HG03108 (cell line): ENCODE results near the gene UBE3B.

Experiments
- ATAC-seq: cut with Tn5 transposase; IDR thresholded peaks from one replicate; pipeline ENCODE4 v1.9.1; 2021; ENCODE audit warnings: moderate library complexity; ENCODE audit not compliant: unreplicated experiment

UBE3B gene

DNA sequence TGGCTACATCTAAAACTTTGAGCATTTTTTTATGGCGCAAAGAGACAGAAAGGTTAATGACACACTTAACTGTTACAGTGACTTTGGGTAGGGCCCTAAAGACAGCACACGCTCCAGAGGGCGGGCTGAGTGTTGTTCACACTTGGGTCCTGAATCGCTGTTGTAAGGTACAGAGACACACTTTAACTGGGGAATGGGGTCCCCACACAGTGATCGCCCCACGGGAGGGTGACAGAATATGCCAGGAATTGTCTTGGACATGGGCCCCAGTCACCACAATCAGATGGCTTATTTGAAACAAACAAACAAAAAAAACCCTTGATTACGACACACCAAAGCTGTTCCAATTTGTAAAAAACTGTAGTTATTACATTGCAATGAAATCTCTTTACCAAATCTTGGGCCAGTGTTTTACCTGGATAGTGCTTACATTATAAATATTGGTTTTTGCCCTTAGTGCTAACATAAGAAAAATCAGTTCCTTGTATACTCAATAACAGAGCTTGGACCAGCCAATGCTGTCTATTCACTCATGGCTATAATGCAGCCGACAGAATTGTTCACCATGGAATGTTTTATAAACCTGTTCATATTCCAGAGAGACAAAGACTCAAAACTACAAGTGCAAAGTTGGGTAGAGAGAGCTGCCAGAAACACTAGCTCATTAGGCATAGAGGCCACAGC is 28.6 kb upstream of the UBE3B start:
- ATAC-seq: no peak

DNA sequence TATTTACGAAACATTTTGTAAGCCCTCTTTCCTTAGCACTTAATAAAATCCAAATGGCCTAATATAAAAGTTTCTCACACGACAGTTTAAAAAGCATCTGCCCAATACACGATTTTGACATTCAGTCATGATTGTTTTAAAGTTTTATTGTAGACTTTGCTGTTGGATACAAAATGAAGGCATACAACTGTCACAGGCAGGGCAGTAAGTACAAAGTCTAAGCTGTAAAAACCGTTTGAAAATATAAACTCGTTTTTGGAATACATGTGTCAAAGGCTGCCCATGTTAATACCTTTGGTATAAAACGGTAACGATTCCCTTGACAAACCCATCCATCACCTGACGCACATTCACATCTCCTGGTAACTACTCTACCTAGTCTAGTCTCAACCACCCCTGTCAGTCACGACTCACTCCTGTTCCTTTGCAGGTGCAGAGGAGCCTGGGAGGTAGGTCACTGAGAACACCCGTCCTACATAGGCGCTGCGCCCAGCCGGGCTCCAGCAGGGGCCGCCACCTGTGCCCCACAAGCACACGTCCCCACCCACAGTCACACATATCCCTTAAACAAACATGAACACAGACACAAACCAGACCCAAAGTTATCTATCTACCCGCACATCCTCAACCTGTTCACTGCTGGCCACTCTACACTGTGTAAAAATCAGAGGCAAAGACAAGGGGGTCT is 27.4 kb upstream of the UBE3B start:
- no peak for ATAC-seq

DNA sequence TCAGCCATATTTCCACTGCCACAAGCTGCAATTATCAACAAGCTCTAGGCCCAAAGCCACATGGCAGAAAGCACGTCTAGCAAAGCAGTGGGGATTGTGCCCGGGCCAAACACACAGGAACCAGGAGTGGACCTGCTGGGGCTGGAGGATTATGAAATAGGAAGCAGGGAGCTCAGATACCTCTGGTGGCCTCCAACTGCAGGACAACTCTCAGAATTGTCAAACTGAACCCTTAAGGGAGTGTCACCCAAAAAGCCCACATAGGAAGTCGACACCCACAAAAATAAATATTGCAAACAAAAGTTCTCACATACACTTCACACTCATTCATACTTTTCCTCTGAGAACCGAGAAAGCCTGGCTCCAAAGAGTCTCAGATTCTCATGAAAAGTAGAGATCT is 26.5 kb upstream of the UBE3B start:
- no peak for ATAC-seq

DNA sequence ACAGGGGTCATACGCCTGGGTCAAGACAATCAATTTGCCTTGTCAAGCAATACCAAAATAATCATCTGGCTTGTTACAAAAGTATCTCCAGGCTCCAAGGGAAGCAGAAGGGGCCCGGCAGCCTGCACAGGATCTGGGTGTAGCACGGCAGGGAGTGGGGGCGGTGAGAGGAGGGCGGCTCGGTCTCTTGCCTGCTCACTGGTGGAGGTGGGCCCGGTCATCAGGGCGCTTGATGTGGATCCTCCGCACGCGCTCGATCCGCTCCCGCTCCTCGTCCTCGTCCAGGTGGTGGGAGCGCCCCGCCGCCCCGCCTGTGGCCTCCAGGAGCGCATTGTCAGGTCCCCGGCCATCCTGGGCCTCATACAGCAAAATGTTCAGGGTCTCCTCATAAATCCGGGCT is 26.0 kb upstream of the UBE3B start:
- ATAC-seq: no peak

DNA sequence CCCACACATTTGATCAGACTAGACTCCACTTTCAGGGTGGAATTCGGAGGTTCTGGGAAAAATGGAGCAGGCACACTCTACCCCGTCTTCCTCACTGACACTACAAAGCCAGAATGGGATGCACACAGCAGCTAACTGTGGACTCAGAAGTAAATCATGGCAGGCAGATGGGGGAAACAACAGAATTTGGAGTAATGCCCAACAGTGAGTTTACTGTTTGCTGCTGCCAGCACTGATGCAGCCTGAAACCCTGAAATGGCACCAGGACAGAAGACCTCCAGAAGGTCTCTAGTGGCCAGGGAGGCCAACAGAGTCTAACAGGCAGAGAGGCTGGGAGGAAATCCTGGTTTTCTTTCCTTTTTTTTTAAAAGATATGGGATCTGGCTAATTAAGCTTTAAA is 24.9 kb upstream of the UBE3B start:
- ATAC-seq: no peak

DNA sequence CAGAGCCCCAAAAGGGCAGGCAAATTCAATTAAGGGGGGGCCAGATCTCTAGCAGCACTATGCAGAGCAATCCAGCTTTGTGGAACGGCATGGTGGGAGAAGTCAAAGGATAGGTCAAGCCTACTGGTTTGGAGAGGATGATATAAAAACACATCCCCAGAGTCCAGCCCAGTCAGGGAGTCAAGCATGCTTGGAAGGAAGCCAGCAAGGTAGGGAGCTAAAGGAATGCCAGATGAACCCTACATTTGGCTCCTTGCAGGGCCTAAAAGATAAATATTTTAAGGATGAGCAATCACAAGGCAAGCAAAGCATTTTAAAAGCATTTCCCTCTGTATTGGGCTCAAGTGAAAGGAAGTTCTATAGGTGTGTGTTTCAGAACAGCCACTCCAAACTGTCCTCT is 21.7 kb upstream of the UBE3B start:
- ATAC-seq: no peak

DNA sequence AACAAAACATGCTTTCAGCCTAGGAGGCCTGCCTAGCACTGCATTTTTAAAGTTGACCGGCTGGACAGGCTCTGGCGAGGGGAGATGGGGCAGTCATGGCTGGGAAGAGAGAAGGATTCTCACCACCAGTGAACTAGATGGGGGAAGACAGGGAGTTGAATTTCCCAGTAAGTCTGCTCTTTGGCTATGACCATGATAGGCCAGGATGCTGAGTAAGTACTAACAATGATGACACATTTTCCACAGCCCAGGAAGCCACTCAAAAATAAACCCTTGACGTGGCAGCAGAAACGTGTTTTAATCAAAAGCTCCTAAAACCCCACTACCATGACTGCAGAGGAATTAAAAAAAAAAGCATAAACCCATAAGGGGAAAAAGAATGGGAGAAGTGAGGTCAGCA is 19.3 kb upstream of the UBE3B start:
- ATAC-seq: no peak

DNA sequence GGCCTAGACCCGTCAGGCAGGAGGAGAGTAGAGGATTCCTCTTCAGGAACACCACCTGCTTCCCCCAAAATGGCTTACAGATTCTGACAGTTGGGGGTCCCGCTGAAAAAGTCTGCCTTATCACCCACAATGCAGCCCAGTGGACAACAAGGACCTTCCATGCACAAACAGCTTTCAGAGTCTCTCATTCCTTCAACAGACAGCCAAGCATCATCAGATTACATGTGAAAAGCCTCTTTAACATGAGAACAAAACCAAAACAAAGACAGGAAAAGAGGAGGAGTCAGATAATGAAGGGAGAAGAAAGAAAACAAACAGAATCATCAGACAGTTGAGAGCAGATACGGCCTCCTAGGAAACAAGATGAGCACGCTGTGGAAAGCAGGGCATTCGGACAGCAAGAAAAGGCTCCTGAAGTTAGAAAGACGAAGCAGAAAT is 18.6 kb upstream of the UBE3B start:
- ATAC-seq: no peak

DNA sequence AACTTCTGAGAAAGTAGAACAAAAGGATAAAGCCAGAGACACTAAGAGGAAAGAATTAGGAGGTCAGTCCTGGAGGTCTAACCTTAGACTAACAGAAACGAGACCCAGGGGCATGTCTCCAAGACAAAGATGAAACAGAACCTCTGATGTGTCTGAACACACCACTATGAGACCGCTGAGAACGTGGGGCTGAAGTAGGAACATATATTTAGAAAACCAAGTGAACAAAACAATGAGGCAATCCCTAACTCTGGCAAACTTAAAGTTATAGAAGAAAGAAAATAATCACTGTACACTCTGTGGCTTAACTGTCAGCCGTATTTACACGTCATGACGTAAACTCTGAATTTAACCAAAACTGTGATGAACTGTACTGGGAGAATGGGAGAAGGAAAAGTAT is 18.2 kb upstream of the UBE3B start:
- ATAC-seq: no peak

DNA sequence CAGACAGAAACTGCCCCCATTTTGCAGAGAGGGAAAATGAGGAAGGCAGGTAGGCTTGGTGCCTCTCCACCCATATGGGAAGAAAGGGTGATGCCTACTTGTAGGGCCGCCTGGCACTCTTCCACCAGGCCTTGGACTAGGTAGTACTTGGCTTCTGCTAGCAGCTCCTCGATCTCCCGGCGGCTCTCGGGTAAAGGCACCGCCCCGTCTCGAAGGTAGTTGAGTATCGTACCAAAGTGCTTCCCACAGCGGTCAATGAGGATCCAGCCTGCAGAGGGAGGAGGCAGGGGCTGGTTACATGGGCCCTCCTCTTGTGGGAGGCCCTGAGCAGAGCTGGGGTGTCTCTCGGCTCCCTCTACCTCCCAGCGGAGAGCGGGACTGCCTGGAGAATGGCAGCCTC is 16.9 kb upstream of the UBE3B start:
- no peak for ATAC-seq

DNA sequence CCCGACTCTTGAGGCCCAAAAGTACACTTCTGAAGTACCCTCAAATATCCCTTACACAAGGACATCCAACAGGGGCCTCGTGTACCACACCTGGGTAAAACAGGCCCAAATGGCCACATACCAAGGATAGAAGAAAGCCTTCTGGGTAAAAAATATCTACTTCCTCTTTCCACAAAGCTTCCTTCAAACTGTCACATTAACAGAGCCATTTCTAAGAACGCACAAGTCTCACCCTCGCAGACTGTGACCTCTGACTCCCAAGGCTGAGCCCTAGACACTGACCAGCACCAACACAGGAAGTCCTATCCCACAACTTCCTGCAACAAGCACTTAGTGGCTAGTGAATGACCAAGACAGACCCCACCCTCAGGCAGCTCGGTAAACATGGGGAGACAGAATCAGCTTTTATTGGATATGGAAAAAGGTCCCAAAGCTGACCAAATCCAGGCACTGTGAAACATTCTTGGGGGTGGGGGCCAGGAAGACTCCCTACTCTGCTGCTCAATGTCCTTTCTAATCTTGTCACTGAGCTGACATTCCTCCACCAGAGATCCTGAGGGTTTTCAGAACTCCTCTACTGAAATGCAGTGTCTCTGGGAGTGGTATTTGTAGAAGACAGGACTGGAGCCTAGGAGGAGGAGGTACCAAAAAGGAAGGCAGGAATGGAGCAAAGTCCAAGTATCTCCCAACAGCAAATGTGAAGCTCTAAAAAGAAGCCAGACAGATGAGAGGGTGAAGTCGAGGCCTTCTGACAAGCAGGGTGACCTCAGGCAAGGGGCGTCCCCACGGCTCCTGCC is 16.2 kb upstream of the UBE3B start:
- ATAC-seq: no peak

DNA sequence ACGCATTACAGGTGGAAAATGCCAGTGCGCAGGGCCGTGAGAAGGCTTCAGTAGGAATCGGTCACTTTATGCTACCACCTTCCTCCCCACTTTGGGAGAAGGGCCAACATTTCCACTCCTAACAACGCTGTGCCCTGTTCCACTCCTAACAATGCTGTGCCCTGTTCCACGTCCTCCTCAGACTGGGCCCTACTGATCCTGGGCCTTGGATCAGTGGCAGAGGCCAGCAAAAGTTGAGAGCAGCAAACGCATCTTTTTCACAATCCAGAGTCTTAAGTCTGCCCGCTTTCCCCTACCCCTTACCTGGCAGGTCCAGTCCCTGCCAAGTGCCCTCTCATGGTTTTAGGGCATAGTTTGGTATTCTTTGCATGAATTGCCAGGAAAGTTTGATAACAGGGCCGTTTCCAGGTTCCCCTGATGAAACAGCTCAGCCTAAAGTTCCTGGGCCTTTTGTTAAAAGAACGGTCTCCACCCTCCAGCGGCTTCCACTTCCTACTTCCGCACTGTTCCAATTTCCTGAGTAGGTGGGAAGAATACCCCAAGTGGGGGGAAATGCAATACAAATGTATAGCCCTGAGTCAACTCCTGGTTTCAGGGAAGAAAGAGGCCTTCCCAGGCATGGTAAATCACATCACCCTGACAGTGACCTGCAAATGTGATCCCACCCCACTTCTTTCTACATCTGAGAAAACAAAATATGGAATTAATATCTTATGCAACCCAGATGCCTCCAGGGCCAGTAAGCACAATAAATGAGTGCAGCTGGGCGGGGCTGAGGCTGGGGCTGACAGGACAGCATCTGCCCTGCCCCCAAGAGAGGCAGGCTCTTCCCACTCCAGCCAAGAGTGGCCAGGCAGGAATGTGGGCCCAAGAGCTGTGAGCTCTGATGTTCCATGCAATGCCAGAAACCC is 15.3 kb upstream of the UBE3B start:
- no peak for ATAC-seq

DNA sequence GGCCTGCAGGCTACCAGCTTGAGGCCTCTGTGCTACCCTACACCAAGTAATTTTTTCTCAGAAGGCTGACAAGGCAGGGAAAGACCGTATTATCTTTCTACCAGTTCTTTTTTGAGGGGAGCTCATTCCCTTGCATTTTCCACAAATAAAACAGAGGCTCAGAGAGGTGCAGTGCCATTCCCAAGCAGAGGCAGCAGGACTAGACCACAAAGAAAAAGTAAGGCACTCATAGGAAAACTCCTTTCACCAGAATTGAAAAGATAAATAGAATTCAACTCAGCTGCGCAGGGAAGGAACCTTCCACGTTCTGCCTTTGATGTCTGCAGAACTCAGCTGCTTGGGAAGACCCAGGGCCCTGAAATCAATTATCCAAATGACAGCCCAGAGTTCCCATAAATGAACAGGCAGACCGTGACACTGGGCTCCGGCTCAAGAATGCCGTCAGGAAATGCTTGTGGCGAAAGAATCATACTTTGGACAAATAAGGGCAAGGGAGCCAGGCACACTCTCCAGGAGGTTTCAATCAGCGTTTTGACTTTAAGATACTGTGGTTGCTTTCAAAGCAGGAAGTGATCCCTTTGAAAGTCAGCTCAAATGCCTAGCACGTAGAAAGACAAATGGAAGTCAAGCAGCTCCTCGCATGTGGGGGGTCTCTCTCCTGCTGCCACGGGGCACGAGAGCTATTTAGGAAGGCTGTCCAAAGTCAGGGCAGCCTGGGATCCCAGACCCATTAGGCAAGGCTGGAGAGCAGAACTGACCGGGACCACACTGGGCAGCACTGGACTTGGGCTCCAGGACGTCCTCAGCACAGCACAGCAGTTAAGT is 14.4 kb upstream of the UBE3B start:
- no peak for ATAC-seq

DNA sequence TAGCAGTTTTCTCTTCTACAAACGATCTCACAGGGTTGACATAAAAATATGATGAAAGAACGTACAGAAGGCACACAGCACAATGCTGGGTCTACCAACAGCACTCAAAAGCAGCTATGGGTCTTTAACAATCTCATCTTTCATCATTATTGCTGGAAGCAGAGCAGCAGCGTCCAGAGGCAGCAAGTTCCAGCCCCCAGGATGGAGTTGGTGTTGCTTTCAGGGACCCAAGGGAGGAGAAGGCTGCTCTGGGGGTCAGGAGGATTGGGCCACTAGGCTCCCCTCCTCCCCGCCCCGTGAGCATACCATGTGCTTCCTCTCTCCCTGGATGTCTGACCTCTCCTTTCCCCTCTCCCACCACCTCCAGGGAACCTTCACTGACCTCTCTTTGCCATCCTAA is 13.7 kb upstream of the UBE3B start:
- ATAC-seq: no peak

DNA sequence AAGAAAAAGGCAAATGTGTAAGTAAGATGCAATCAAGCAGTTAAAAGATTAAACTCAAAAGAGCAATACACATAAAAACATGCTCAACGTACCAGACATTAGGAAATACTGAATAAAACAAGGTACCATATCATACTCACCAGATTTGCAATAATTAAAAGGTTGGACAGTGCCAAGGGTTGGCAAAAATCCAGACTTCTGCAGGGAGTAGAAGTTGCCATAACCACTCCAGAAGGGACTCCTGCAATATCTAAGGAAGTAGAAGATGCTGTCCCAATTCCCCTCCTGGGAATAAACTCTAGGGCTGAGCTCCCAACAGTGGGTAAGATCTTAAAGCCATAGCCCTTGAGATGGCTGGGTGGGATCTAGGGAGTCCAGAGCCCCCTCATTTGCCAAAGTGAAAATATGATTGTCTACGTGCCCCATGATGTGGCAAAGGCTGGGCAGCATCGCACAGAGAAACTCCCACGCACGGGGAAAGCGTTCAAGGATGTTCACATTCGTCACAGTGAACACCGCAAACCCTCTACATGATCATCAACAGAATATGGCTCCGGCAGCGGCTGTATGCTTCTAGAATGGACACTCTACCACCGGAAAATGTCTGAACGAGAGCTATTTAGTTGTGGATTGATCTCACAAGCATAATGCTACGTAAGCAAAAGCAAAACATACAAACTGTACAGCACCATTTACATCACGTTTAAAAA is 12.6 kb upstream of the UBE3B start:
- no peak for ATAC-seq

DNA sequence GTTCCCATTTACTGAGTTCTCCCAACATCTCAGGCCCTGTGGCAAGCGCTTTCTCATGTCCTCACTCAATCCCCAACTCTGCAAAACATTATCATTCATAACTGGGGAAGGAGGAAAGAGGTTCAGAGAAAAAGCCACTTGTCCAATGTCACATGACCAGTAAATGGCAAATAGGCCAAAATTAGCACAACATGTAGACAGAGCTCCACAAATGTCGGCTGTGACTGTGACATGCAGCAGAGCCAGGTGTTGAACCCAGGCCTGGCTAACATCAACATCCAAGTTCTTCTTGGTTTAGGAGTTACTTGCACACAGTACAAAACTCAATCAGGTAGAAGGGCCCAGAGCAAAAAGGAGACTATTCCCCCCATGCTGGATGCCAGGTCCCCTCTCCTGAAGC is 11.1 kb upstream of the UBE3B start:
- no peak for ATAC-seq

DNA sequence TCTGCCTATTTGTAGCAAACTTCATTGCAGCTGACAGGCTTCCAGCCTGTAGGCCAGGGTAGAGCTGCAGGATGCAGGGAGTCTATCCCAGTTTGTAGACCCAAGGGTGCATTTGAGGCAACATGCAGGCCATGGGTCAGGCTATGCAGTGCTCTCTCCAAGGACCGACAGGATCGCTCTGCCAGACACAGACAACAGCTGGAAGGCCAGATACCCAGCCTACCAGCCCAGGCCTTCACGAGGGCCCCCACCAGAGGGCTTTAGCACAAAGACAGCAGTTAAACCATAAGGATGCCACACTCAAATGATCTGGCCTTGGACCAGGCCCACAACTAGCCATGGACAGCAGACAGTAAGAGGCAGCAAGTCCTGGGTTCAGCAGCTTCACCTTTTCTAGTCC is 10.6 kb upstream of the UBE3B start:
- no peak for ATAC-seq

DNA sequence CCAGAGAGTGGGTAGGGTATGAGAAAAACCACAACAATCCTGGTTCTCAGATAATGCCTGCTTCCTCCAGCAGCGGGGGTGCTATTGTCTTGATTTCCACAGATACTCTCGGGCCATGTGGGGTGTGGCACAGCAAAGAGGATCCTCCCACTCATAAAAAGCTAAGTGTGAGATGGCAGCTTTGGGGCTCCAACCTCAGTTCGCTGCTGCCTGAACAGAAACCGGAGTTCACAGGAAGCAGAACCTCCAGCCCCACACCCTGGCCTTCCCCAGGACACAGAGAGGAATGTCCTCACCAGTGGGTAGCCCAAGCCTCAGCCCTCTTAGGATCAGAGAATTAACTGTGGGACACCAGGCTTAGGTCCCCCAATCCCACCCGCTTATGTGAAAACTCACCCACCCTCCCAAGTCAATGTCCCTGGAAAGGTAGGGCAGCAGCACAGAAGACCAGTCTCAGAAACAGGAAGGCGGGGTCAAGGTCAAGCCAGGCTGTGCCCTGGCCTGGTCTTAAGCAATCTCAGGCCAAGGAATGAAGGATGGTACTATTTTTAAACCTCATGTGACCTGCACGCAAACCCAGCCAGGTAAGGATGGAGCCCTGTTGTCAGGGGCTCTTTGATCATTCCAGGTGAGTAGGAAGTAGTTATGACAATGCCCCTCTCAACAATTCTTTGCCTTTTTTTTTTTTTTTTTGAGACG is 9.3 kb upstream of the UBE3B start:
- ATAC-seq: no peak

DNA sequence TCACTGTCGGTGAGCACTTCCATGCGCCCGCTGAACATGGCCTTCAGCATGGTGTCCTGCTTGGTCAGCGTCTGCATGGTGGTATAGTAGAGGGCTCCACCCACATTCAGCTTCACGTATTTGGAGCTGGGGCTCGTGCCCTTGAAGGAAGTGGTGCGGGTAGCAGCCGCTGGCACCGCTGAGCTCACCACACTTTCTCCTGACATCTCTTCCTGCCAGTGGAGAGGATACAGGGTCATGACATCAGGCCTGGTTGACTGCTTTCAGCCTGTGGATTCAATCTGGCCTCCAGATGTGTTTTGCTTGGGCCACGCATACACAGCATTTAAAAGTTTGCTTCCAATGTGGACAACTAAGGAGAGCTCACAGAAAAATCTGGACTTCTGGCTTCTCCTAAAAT is 7.9 kb upstream of the UBE3B start:
- no peak for ATAC-seq
